ENCODE data around the gene ZNF202.
"Not testable (repeated sequence)": the region's sequence is repeated elsewhere in the genome, so short reads cannot be mapped to it uniquely, and the experiment has no call there.

ZNF202 gene

DNA sequence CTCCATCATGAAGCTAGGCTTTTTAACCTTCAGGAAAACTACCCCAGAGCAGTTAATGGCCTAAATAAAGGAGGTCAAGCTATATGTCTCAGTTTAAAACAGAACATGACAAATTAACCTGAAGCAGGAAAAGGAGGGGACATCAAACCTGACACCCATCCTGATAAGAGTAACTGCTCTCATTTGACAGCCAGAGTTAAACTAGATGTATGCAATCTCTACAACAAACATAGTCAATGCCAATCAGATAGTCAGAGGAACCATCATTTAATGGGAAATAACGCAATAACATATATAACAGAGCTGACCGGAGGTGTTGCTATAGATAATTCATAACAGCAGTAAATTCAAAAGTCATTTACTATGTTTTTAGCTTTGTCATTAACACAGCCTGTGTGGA, 3.1 kb downstream of the ZNF202 start:
- DNase-seq = no peak

GRCh38 chr11:123736769-123737168, 4.7 kb downstream of the ZNF202 start:
- no peak for DNase-seq

DNA sequence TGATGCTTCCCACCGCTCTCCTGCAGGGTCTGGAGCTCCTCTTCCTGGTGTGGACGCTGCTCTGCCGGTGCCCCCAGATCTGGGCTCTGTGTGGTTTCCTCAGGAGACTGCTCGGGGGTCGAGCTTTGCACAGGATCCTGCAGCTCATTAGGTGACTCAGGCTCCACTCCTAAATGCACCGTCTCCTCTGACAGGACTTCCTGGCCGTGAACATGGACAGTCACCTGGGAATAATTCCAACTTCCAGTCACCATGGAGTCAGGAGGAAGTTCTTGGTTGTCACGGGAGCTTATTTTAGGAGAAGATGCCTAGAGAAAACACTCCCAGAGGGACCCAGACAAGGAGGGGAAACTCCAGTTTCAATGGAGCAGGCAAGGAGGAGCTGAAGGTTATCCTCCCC, 11.9 kb downstream of the ZNF202 start:
- DNase-seq = no peak

- DNase-seq = no peak
Measured at GRCh38 chr11:123725995-123726655, 15.3 kb downstream of the ZNF202 start.

DNA sequence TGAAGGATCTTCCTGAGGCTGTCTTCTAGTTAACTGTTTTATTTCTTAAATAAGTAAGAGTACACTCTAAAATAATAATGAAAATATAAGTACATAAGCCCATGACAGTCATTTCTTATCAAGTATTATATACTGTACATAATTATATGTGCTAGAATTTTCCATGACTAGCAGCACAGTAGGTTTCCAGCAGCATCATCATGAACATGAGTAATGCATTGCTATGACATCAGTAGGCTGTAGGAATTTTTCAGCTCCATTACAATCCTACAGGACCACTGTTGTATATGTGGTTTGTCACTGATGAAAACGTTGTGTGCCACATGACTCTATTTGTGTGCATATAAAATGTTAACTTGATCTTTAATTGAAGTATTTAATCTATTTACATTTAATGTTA, 22.0 kb downstream of the ZNF202 start:
- DNase-seq = no peak

GRCh38 chr11:123718469-123718868, 23.0 kb downstream of the ZNF202 start:
- no peak for DNase-seq

DNA sequence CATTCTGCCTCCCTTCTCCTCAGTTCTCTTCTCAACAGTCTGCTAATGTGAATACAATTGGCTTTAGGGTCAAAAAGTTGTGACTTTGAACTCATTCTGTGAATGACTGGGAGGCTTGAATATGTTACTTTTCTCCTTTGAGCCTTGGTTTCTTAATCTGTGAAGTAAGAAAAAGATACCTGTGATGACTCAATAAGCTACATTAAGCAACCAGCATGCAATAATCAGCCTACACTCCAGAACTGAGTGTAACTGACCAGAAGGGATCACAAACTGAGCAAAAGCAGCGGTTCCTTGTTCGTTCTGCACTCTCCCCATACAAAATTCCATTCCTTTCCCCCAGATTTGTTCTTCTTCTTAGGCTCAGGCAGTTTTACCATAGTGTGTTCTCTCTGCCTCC, 23.4 kb downstream of the ZNF202 start:
- no peak for DNase-seq

DNA sequence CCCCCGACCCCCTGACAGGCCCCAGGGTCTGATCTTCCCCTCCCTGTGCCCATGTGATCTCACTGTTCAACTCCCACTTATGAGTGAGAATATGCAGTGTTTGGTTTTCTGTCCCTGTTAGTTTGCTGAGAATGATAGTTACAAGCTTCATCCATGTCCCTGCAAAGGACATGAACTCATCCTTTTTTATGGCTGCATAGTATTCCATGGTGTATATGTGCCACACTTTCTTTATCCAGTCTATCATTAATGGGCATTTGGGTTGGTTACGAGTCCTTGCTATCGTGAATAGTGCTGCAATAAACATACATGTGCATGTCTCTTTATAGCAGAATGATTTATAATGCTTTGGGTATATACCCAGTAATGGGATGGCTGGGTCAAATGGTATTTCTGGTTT, 28.8 kb downstream of the ZNF202 start:
- DNase-seq = not testable (repeated sequence)

- DNase-seq = peak; percentile 66
Measured at GRCh38 chr11:123707606-123708205, 33.8 kb downstream of the ZNF202 start.

DNA sequence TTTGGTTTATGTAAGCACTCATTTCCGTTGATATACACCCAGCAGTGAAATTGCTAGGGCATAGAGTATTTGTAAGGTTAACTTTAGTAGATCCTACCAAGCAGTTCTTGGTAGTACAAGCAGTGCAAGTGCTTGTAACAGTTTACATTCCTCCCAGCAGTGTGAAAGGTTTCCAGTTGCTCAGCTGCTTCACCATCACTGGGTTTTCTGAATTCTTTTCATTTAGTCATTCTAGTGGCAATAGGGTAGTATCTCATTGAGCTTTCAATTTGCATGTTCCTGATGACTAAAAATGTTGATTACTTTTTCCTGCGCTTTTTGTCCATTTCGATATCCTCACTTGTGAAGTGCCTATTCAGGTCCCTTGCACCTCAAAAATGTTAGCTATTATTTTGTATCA, 34.3 kb downstream of the ZNF202 start:
- DNase-seq = no peak

- DNase-seq = no peak
Measured at GRCh38 chr11:123704341-123704740, 37.1 kb downstream of the ZNF202 start.

GRCh38 chr11:123702696-123703095, 38.8 kb downstream of the ZNF202 start:
- DNase-seq = no peak

DNA sequence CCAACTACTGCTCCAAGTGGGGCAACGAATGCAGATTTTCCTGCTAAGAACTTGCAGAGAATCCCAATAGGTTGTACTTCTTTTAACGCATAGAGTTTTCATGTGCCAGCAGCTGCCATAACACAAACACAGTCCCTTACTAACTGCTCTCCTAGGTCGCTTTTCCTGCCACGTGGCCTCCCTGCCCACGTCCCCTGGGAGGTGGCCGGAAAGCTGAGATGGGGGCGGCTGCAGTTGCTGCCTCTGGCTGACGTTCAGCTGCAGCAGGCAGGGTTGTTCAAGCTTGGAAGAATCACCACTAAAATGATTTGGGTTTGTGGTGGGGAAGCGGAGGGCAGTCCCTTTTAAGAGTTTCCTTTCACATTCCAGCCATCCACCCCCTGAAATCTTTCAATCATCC, 39.3 kb downstream of the ZNF202 start:
- DNase-seq = no peak

- DNase-seq = no peak
Measured at GRCh38 chr11:123700772-123701171, 40.7 kb downstream of the ZNF202 start.

GRCh38 chr11:123698546-123699127, 42.8 kb downstream of the ZNF202 start:
- DNase-seq = no peak

DNA sequence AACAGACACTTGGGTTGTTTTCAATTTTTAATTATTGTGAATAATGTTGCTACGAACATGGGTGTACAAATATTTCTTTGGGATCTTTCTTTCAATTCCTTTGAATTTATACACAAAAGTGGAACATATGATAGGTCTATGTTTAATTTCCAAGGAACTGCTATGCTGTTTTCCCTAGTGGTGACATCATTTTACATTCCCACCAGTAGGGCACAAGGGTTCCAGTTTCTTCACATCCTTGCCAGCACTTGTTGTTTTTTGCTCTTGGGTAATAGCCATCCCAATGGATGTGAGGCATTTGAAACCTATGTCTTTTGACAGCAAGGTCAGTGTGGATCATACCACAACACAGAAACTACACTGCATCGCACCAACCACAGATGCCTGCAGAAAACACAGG, 45.3 kb downstream of the ZNF202 start:
- no peak for DNase-seq

- no peak for DNase-seq
Measured at GRCh38 chr11:123695231-123695630, 46.2 kb downstream of the ZNF202 start.

- DNase-seq = no peak
Measured at GRCh38 chr11:123694551-123694950, 46.9 kb downstream of the ZNF202 start.

DNA sequence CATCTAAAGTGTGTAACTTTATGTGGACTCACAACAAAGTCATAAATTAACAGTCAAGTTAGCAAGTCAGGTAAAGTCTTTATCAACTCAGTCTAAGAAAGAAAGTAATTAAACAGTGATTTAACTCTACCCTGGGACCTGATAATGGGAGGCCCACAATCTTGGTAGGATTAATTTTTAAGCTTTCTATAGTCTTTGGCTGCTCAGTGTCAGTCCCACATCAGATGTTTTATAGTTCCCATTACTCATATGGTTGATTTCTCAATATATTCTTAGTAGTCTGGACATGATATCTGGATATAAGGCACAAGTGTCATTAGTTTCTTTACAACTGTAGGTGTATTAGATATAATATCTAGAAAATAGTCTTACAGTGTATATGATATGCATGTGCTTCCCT, 48.5 kb downstream of the ZNF202 start:
- DNase-seq = no peak

- DNase-seq = peak; percentile 31 to 32
Measured at GRCh38 chr11:123690485-123690884, 51.0 kb downstream of the ZNF202 start.

DNA sequence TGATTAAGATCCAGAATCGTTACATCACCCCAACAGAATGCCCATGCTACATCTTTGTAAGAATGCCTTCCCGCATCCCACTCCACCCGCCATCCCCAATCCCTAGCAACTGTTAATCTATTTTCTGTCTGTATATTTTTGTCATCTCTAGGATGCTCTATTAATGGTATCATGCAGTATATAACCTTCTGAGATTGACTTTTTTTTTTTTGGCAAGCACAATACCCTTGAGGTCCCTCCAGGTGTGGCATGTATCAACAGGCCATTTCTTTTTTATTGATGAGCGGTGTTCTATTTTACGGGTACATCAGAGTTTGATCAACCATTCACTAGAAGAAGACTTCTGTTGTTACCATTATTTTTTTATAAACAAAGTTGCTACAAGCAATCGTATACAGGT, 56.9 kb downstream of the ZNF202 start:
- no peak for DNase-seq

DNA sequence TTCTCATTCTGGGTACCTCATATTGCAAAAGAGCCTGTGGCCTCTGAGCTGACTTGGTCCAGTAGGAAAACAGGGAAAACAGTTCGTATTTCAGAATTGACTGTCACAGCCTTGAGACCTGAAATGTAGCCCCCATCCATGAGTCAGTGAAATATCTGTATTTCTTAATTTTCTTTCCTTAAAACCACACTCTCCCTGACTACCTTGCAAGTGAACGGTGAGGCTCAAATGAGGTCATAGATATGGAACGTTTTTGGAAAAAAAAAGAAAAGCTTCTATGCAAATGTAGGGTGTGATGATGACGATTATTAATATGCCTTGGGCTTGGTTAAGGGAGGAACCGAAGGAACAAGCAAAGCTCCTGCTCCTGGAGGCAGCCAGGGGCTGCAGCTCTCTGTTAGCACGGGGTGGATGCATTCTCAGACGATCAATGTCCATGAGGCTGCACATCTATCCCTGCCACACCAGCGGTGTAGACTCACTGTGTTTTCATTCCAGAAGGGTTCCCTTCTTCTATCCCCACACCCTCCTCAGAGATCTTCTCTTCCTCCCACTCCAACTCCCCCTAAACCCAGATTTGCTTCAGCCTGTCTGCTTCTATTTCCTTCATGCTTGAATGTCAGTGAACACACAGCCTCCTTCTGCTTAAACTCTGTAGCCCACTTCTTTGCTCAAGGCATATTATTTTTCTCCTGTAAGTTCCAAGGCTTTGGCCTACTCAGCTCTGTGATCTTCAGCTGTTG, 57.9 kb downstream of the ZNF202 start:
- DNase-seq = no peak

DNA sequence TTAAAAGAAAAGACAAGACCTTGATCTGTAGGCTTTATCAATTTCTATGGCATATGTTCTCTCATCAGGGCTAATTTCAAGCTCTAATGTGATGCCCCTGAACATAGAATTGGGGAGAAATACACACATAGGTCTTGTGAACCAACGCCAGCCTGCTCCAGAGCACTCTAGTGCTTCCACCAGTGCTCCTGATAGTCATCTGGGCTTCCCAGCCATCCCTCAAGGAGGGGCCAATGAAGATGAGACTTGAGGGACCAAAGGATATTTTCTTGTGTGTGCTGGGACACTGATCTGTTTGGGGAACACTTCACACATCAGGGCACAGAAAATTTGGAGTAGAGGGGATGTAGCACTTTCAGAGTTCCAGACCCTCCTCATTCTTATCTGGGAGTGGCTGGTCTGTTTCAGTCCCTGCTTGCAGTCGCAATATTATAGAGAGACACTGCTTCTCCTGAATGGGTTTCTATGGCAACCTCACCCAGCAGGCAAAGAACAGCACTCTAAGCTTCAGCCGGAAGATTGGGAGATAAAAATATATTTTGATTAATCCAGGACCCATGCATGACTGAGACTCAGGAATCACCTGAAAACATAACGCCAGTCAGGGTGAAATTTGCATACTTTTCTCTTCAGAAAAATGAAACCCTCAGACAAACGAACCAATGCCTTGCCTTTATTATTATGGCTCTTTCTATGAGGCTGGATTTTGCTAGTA, 58.6 kb downstream of the ZNF202 start:
- no peak for DNase-seq
